HG02981 (cell line): ENCODE data around the gene IL17REL.
"Not testable (repeated sequence)": the region's sequence is repeated elsewhere in the genome, so short reads cannot be mapped to it uniquely, and the experiment has no call there.

Experiments
- ATAC-seq: cut with Tn5 transposase; IDR thresholded peaks from one replicate; pipeline ENCODE4 v1.9.1; 2021; ENCODE audit warnings: mild to moderate bottlenecking, moderate library complexity; ENCODE audit not compliant: unreplicated experiment

The IL17REL gene

DNA sequence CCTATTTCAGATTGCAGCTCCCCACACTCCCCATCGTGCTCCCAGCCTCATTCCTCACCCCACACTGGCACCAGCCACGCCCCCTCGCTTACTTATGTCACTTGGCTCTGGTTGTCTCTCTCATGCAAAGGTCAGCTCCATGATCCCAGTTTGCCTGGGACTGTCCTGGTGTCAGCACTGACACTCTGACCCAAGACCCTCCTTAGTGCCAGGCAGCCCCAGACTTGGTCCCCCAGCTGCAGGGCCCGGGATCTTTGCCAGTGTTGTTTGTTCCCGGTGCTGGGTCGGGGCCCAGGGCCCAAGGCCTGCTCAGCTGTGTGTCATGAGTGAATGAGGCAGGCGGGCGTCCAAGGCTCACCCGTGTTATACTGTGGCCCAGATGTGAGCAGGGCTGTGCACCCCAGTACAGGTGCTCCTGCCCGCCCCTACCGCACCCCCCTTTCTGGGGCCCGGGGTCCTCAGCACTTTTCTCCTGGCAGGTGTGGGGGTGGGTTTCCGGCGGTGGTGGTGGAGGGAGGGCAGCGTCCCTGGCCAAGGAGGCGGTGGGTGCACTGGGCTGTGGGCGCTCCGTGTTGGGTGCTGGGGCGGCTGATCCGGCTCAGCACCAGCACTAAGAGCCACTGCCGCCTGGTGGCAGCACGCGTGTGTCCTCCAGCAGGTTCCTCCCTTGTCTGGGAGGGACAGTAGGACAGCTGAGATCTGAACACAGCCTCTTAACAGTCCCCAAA lies 19.5 kb downstream of the IL17REL start:
- ATAC-seq = no peak

- no peak for ATAC-seq
Measured at GRCh38 chr22:49991907-49992533, 20.5 kb downstream of the IL17REL start.

GRCh38 chr22:49991167-49991566 lies 21.4 kb downstream of the IL17REL start:
- ATAC-seq = no peak

DNA sequence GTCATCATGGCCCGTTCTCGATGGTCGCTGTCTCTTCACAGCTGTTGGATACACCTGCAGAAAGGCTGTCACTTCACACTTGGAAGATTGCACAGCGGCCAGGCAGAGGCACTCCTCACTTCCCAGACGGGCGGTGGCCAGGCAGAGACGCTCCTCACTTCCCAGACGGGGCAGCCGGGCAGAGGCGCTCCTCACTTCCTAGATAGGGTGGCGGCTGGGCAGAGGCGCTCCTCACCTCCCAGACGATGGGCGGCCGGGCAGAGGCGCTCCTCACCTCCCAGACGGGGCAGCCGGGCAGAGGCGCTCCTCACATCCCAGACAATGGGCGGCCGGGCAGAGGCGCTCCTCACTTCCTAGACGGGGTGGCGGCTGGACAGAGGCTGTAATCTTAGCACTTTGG lies 22.7 kb downstream of the IL17REL start:
- ATAC-seq = not testable (repeated sequence)

DNA sequence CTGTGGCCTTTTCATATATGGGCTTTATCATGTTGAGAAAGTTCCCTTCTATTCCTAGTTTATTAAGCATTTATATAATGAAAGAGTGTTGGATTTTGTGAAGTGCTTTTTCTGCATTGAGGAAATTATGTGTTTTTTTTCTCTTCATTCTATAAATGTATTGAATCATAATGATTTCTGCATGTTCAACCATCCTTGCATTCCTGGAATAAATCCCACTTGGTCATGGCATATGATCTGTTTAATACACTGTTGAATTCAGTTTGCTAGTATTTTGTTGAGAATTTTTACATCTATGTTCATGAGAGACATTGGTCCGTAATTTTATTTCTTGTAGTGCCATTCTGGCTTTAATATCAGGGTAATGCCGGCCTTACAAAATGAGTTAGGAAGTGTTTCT lies 26.2 kb downstream of the IL17REL start:
- no peak for ATAC-seq

- no peak for ATAC-seq
Measured at GRCh38 chr22:49983148-49984042, 29.2 kb downstream of the IL17REL start.

DNA sequence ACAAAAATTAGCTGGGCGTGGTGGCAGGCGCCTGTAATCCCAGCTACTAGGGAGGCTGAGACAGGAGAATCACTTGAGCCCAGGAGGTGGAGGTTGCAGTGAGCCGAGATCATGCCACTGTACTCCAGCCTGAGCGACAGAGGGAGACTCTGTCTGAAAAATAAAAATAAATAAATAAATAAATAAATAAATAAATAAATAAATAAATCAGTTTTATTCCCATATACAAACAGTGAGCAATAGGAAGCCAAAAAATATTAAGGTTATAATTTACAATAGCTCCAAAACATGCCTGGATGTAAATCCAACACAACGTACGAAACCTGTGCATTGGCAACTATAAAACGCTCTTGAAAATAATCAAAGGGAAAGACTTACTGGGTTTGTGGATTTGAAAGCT lies 30.8 kb downstream of the IL17REL start:
- ATAC-seq = not testable (repeated sequence)

- no peak for ATAC-seq
Measured at GRCh38 chr22:49979587-49980264, 32.8 kb downstream of the IL17REL start.

DNA sequence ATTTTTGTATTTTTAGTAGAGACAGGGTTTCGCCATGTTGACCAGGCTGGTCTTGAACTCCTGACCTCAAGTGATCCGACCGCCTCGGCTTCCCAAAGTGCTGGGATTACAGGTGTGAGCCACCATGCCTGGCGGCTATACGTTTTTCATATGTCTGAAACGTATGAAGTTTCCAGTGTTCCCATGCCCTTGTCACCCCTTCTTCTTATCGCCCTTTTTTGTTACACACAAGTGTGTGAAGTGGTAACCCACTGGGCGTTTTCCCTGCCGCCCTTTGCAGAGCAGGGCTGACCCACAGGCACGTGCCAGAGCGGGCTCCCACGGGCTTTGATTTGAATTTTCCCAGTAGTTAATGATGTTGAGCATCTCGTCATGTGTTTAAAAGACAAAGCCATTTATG lies 35.0 kb downstream of the IL17REL start:
- ATAC-seq = no peak

GRCh38 chr22:49976439-49977175 lies 36.0 kb downstream of the IL17REL start:
- ATAC-seq = no peak

DNA sequence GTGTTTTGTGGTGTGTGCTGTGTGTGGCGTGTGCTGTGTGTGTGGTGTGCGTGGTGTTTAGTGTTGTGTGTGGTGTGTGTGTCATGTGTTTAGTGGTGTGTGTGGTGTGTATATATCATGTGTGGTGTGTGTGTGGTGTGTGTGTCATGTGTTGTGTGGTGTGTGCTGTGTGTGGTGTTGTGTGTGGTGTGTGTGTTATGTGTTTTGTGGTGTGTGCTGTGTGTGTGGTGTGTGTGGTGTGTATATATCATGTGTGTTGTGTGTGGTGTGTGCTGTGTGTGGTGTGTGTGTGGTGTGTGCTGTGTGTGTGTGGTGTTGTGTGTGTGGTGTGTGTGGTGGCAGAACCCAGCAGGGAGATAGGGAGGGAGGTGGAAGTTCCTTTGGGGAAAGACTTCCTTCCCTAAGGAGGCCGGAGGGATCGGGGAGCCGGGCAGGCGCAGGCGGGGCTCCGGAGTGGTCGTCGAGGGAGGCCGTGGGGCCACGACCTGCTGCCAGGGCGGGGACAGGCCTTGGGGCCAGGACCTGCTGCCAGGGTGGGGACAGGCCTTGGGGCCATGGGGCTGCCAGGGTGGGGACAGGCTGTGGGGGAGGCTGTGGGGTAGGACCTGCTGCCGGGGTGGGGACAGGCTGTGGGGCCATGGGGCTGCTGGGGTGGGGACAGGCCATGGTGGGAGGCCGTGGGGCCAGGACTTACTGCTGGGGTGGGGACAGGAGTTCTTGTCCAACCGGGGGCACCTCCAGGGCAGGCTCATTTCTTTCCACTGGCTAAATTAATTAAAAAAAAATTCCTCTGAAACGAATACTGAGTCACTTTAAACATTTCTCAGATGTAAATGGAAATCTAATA lies 36.8 kb downstream of the IL17REL start:
- ATAC-seq = no peak

- no peak for ATAC-seq
Measured at GRCh38 chr22:49973018-49973961, 39.3 kb downstream of the IL17REL start.

DNA sequence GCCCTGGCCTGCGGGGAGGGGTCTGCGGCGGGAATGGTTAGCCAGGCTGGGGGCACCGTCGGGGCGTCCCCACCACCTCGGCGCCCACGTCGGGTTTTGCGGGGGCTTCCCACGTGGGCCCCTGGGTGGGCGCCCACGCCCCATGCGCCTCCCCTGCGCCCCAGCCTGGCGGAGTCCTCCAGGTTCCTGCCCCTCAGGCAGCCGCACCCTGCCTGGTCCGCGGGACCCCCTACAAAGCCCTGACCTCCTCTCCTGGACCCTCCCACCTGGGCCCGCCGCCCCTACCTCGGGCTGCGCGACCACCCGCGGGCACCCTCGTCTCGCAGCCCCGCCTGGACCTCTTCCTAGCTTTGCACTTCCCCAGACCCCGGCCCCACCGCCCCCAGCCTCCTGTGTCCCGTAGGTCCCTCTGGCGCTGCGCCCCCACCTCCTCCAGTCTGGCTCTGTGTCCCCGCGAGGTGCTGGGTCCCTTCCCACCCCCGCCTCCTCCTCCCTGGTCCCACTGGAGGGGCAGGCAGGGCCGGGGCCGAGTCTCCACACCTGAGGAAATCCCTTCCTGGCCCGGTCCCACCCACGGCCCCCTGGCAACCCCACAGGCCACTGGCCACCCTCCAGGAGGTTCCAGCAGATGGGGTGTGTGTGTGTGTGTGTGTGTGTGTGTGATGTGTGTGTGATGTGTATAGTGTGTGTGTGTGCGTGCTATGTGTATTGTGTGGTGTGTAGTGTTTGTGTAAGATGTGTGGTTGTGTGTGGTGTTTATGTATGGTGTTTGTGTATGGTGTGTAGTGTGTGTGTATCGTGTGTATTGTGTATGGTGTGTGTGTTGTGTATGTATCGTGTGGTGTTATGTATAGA lies 40.2 kb downstream of the IL17REL start:
- no peak for ATAC-seq

DNA sequence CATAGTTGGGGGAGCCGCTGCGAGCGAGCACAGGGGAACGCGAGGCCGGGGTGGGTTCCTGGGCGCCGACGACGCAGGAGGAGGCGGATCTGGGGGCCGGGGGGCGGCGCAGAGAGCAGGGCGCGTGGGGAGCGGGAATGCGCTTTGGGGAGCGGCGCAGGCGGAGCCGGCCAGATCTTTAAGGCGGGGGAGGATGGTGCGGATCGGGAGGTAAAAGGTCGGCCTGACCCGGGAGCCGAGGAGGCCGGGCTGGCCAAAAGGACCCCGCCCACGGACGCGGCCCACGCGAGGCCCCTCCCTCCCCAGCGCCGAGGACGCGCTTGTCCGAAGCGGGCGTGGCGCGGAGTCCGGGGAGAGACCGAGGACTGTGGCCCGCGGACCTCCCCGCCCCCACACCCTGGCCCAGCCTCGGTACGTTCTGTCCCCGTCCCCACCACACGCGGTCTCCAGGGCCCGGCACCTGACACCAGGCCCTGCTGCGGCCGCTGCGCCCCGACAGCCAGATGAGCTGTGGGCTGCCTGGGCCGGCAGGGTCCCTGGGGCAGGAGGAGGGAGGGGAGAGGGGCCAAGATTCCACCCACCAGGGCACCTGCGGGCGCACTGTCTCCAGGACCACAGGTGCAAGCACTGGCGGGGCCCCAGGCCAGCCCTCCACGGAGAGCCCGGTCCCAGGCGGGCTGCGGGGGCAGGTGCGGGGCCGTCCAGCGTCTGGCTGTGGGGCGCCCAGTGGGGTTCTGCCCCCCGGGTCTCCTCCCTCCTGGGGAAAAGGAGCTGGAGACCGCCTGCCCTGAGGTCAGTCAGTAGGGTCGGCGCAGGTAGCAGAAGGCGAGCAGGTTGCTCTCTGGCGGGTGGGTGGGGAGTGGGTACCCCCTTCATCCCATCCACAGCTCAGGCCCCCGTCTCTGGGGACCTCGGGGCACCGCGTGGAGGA lies 41.1 kb downstream of the IL17REL start:
- ATAC-seq = peak; percentile 16

DNA sequence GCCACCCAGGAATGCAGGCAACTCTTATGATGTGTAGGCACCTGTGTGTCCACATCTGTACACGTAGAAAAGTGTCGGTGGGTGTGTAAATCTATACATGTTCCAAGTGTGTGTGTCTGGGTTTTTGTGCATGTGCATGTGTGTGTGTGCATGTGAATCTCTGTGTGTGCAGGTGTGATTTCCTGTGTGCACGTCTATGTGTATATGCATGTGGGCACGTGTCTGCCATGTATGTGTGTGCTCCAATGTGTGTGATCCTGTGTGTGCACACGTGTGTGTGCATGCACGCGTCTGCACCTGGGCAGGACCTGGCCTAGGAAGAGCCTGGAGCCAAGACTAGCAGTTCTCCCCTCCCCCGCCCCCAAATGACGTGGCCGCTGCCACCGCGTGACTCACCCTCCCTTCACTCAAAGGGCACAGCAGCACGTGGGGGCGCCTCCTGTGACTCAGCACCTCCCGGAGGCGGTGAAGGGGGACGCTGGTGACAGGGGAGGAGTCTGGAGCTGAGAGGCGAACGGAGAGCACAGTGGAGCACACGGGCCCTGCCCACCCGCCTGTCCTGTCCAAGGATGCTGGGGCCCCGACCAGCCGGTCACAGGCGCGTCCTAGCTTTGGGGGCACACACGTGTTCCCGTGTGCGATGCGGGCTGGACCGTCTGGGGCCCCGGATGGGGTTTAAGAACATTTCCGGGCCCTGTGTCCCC lies 41.9 kb downstream of the IL17REL start:
- ATAC-seq = peak; percentile 73
